Breast epithelium (tissue), 4 donors: ENCODE measurements around the gene TMPRSS9. TPM values are rescaled to one million over a fixed set of nuclear protein-coding genes. Genes with fewer than 3 reads are reported as not detected.
A peak's percentile ranks its signal among the peaks of the same experiment; 100 is the strongest.
"Not testable (repeated sequence)": the region's sequence is repeated elsewhere in the genome, so short reads cannot be mapped to it uniquely, and the experiment has no call there.

Experiments
- DNase-seq, 2 donors: peaks; one replicate each; pipeline ENCODE4 v3.0.0-alpha.2; 2019; ENCODE audit warnings: low spot score in 2 of 2
- H3K27ac ChIP-seq, 2 donors: fragments of 200-600 bp; sonication (generic) in 1 of 2; one replicate each; pipeline ENCODE4 v1.5.1; 2016 to 2019; ENCODE audit warnings: mild to moderate bottlenecking in 1 of 2
- H3K27me3 ChIP-seq, 2 donors: fragments of 200-600 bp; sonication (generic) in 1 of 2; one replicate each; pipeline versions ENCODE4 v1.5.1 to v1.6.0; 2017 to 2019; ENCODE audit warnings: control low read depth in 1 of 2, mild to moderate bottlenecking in 1 of 2
- H3K36me3 ChIP-seq: fragments of 200-600 bp; one replicate; pipeline ENCODE4 v1.5.1; 2019
- H3K4me1 ChIP-seq, 2 donors: fragments of 200-600 bp; sonication (generic); one replicate each; pipeline ENCODE4 v1.5.1; 2016 to 2019; ENCODE audit warnings: control low read depth in 1 of 2
- H3K4me3 ChIP-seq, 3 donors: fragments of 200-600 bp; sonication (generic); 1 replicate in 2 of 3; 2 replicates in 1 of 3; pipeline ENCODE4 v1.5.1; 2016 to 2019; ENCODE audit warnings: mild to moderate bottlenecking in 3 of 3, moderate library complexity in 2 of 3
- H3K9me3 ChIP-seq, 2 donors: fragments of 200-600 bp; sonication (generic) in 1 of 2; one replicate each; pipeline ENCODE4 v1.5.1; 2016 to 2019; ENCODE audit warnings: control low read depth in 1 of 2
- CTCF ChIP-seq, 3 donors: fragments of 450-650 bp; IDR thresholded peaks; one replicate each; pipeline ENCODE4 v1.5.1; 2016 to 2017; ENCODE audit warnings: antibody characterized with exemption in 3 of 3, mild to moderate bottlenecking in 3 of 3, moderate library complexity in 3 of 3
- POLR2A ChIP-seq: fragments of 450-650 bp; IDR thresholded peaks from one replicate; pipeline ENCODE4 v1.6.1; 2016; ENCODE audit warnings: antibody characterized with exemption, mild to moderate bottlenecking, moderate library complexity
- POLR2AphosphoS5 ChIP-seq, 3 donors: sonication (generic); formaldehyde crosslinking; IDR thresholded peaks; one replicate each; pipeline ENCODE4 v1.6.1; 2017; ENCODE audit warnings: antibody characterized with exemption in 3 of 3
- intact Hi-C: fragments of 100-400 bp; cut with DNase I; formaldehyde crosslinking; loops from one replicate; pipeline ENCODE4 v1.15.1; 2023; ENCODE audit warnings: low total_unique reads
- total RNA-seq, 3 donors: library from RNA; depleted of rRNA; stranded (reverse); fragments of >200 nt; gene quantifications; one replicate each; pipeline ENCODE4 v1.1.0, GENCODE V29; 2016

Gene TMPRSS9
- total RNA-seq, 3 donors from 2014 or later, result under 0.01 TPM; not detected in 2

GRCh38 chr19:2454962-2455850 lies 95.1 kb downstream of the TMPRSS9 start:
- H3K4me3 ChIP-seq, result peak overlapping the region; percentile 80 to 100 (median 100)
- H3K27me3 ChIP-seq, result no peaks in the 10 kb centered on the region
- no peaks in the 10 kb centered on the region for H3K36me3 ChIP-seq
- no peak for DNase-seq
- peaks cover 0 to 8% of the 10 kb centered on the region in 2 donors for H3K4me1 ChIP-seq
- no peaks in the 10 kb centered on the region for H3K9me3 ChIP-seq
- peak overlapping the region; percentile 40 to 85 for H3K27ac ChIP-seq
- intact Hi-C loops, result no loop called here
- TF ChIP-seq POLR2AphosphoS5 (IDR thresholded peaks at IDR 0.05) (no peak), POLR2A (no peak), CTCF (IDR thresholded peaks at IDR 0.05) (no peak)

DNA sequence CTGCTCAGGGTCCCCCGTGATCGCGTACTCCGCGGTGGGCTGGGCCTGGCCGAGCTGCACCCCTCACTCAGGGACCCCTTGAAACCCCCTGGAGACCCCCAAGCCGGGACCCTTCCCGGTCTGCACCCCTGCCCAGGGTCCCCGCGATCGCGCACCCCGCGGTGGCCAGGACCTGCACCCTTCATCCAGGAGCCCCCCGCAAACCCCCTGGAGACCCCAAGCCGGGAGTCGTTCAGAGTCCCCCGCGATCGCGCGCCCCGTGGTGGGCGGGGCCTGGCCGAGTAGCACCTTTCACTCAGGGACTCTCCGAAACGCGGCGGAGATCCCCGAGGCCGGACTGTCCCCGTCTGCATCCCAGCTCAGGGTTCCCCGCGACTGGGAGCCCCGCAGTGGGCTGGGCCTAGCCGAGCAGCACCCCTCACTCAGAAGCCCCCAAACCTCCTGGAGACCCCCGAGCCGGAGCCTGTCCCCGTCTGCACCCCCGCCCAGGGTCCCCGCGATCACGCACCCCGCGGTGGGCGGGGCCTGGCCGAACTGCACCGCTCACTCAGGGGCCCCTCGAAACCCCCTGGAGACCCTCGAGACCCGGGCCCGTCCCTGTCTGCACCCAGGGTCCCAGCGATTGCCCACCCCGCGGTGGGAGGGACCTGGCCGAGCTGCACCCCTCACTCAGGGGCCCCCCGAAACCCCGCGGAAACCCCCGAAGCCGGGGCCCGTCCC lies 95.9 kb downstream of the TMPRSS9 start:
- intact Hi-C loops, result no loop called here

DNA sequence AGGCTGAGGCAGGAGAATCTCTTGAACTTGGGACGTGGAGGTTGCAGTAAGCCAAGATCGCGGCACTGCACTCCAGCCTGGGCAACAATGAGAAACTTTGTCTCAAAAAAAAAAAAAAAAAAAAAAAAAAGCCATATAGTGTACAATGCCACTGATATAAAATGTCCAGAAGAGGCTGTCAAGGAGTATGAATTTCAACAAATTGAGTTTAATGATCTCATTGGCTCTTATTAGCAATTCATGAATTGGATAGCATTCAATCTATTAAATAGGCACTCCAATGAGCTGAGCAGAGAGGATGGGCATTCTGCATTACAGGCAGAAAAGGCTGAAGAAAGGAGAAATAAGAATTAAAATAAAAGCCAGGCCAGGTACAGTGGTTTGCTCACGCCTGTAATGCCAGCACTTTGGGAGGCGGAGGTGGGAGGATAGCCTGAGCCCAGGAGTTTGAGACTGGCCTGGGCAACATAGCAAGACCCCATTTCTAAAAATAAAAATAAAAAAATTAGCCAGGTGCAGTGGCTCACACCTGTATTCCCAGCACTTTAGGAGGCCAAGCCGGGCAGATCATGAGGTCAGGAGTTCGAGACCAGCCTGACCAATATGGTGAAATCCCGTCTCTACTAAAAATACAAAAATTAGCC lies 97.5 kb downstream of the TMPRSS9 start:
- intact Hi-C loops, result no loop called here
- Histone ChIP-seq H3K27me3 (no peaks in the 10 kb centered on the region), H3K36me3 (no peaks in the 10 kb centered on the region), H3K27ac (peak overlapping the region; percentile 78 to 85), H3K4me3 (peak overlapping the region; percentile 80 to 100 (median 100)), H3K9me3 (no peaks in the 10 kb centered on the region), H3K4me1 (peaks cover 0 to 16% of the 10 kb centered on the region in 2 donors)
- TF ChIP-seq POLR2AphosphoS5 (IDR thresholded peaks at IDR 0.05) (no peak), CTCF (IDR thresholded peaks at IDR 0.05) (peak in 1 of 3 donors; percentile 3)
- DNase-seq, result no peak

More for the DNA sequence above, 95.9 kb downstream of the TMPRSS9 start:
- Histone ChIP-seq H3K9me3 (no peaks in the 10 kb centered on the region), H3K27ac (peak overlapping the region; percentile 40 to 85), H3K27me3 (no peaks in the 10 kb centered on the region), H3K36me3 (no peaks in the 10 kb centered on the region), H3K4me3 (peak overlapping the region; percentile 80 to 100 (median 100)), H3K4me1 (peaks cover 0 to 8% of the 10 kb centered on the region in 2 donors)
- no peak for DNase-seq
- no peak for TF ChIP-seq POLR2AphosphoS5 (IDR thresholded peaks at IDR 0.05)
- TF ChIP-seq POLR2A, result no peak
- no peak for TF ChIP-seq CTCF (IDR thresholded peaks at IDR 0.05)

DNA sequence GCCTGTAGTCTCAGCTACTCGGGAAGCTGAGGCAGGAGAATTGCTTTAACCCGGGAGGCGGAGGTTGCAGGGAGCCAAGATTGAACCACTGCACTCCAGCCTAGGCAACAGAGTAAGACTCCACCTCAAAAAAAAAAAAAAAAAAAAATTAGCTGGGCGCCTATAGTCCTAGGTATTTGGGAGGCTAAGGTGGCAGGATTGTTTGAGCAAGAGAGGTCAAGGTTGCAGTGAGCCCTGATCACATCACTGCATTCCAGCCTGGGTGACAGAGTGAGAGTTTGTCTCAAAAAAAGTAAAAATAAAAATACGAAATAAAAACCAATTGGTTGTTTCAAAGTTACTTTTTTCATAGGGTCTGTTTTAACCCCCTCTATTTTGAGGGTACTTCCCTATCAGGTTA lies 98.0 kb downstream of the TMPRSS9 start:
- DNase-seq, result no peak
- Histone ChIP-seq H3K36me3 (no peaks in the 10 kb centered on the region), H3K4me1 (peaks cover 0 to 16% of the 10 kb centered on the region in 2 donors), H3K9me3 (no peaks in the 10 kb centered on the region), H3K27me3 (no peaks in the 10 kb centered on the region), H3K4me3 (no peak overlapping the region), H3K27ac (no peak overlapping the region)
- intact Hi-C loops, result no loop called here
- TF ChIP-seq POLR2AphosphoS5 (IDR thresholded peaks at IDR 0.05), result no peak
- TF ChIP-seq POLR2A, result no peak
- no peak for TF ChIP-seq CTCF (IDR thresholded peaks at IDR 0.05)

DNA sequence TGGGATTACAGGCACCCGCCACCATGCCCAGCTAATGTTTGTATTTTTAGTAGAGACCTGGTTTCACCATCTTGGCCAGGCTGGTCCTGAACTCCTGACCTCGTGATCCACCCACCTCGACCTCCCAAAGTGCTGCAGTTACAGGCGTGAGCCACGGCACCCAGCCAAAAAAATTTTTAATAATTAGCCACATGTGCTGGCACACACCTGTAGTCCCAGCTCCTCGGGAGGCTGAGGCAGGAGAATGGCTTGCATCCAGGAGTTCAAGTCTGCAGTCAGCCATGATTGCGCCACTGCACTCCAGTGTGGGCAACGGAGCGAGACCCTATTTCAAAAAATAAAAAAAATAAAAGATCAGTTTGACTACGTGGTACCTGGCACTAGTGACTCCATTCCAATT lies 98.7 kb downstream of the TMPRSS9 start:
- H3K36me3 ChIP-seq, intact Hi-C loops, H3K27me3 ChIP-seq, H3K27ac ChIP-seq, DNase-seq, H3K9me3 ChIP-seq, H3K4me3 ChIP-seq: not testable (repeated sequence)
- peaks cover 0 to 16% of the 10 kb centered on the region in 2 donors for H3K4me1 ChIP-seq
